Panc1 (cell line): ENCODE data around the gene SYTL3. TPM values are rescaled to one million over a fixed set of nuclear protein-coding genes. Genes with fewer than 3 reads are reported as not detected.

Source experiments
- ATAC-seq: fragments of 200-7000 bp; cut with Tn5 transposase; 2 replicates; pipeline ENCODE4 v1.9.1; 2020; ENCODE audit warnings: mild to moderate bottlenecking, moderate library complexity
- BruUV-seq: library from RNA; stranded (reverse); fragments of 400-500 nt; replicated peaks from 2 replicates; lab custom pipeline; 2021; lab: Mats Ljungman, UMichigan
- CTCF ChIA-PET: fragments of 300-600 bp; sonication (Branson Sonifier 250); formaldehyde crosslinking; loops from one replicate; lab custom pipeline; 2022; ENCODE audit warnings: antibody characterized with exemption; lab: Charles Lee
- POLR2A ChIA-PET: fragments of 300-600 bp; sonication (Branson Sonifier 250); formaldehyde crosslinking; loops from one replicate; lab custom pipeline; 2022; ENCODE audit warnings: antibody characterized with exemption; lab: Charles Lee
- DNase-seq: peaks from one replicate; pipeline ENCODE4 v3.0.0-alpha.2; 2010; ENCODE audit warnings: low read depth, low spot score
- H3K27ac ChIP-seq: 2 replicates; pipeline ENCODE4 v1.5.1; 2011; ENCODE audit warnings: mild to moderate bottlenecking, low read length, inconsistent platforms
- H3K27me3 ChIP-seq: fragments of 200-500 bp; sonication (Bioruptor generic); 2 replicates; pipeline ENCODE4 v1.6.0; 2014; ENCODE audit warnings: low read length, inconsistent platforms; ENCODE audit not compliant: control insufficient read depth, insufficient read depth
- H3K36me3 ChIP-seq: fragments of 200-500 bp; sonication (Bioruptor generic); 2 replicates; pipeline ENCODE4 v1.5.1; 2014; ENCODE audit warnings: inconsistent platforms, mild to moderate bottlenecking, low read length, moderate library complexity; ENCODE audit not compliant: control insufficient read depth, insufficient read depth
- H3K4me1 ChIP-seq: 2 replicates; pipeline ENCODE4 v1.5.1; 2011; ENCODE audit warnings: inconsistent platforms, mild to moderate bottlenecking, low read length, moderate library complexity; ENCODE audit not compliant: control insufficient read depth, insufficient read depth
- H3K4me3 ChIP-seq, 2 experiments: 2 replicates each; pipeline ENCODE4 v1.5.1; 2011 to 2012; ENCODE audit warnings: low read depth in 2 of 2, low read length in 2 of 2, mild to moderate bottlenecking in 2 of 2, inconsistent platforms in 1 of 2, moderate library complexity in 1 of 2
- H3K9me3 ChIP-seq: fragments of 200-500 bp; sonication (Bioruptor generic); 2 replicates; pipeline ENCODE4 v1.5.1; 2014; ENCODE audit warnings: low read depth, mild to moderate bottlenecking, inconsistent platforms, low read length, moderate library complexity; ENCODE audit not compliant: control insufficient read depth, insufficient read depth
- POLR2AphosphoS5 ChIP-seq: IDR thresholded peaks from 2 replicates; pipeline ENCODE4 v1.6.1; 2012; ENCODE audit warnings: mild to moderate bottlenecking, low read depth, low read length, moderate library complexity
- SIN3A ChIP-seq: IDR thresholded peaks from 2 replicates; pipeline ENCODE4 v1.6.1; 2012; ENCODE audit warnings: low read depth, mild to moderate bottlenecking, low read length, moderate library complexity, borderline replicate concordance; ENCODE audit not compliant: insufficient read depth
- TCF7L2 ChIP-seq: IDR thresholded peaks from 2 replicates; pipeline ENCODE4 v1.6.1; 2011; ENCODE audit warnings: mild to moderate bottlenecking, low read depth, low read length, inconsistent platforms
- in situ Hi-C: cut with HindIII; loops from 2 replicates; pipeline ENCODE4 v1.10.0; 2016; ENCODE audit warnings: low sequenced_read_pairs, low pct_unique_long_range_greater_than_20kb
- intact Hi-C: fragments of 100-400 bp; cut with micrococcal nuclease; formaldehyde crosslinking; loops from one replicate; pipeline ENCODE4 v1.10.0; 2022; ENCODE audit not compliant: unreplicated experiment
- total RNA-seq: library from RNA; stranded (reverse); gene quantifications from one replicate; pipeline ENCODE4 v1.2.1, GENCODE V29; 2021; ENCODE audit not compliant: unreplicated experiment
- TF ChIP-seq, protein P1 (sequence below), 2 experiments: IDR thresholded peaks; 2 replicates each; pipeline ENCODE4 v1.6.1; 2011 to 2012; ENCODE audit warnings: low read depth in 2 of 2, control low read depth in 1 of 2, low read length in 1 of 2, mild to moderate bottlenecking in 1 of 2, moderate library complexity in 1 of 2; ENCODE audit not compliant: insufficient read depth in 1 of 2
- TF ChIP-seq, protein P2 (sequence below): fragments of 450-650 bp; IDR thresholded peaks from 2 replicates; pipeline ENCODE4 v1.5.1; 2017; ENCODE audit warnings: mild to moderate bottlenecking

The SYTL3 gene
- total RNA-seq, 1 experiment from 2014 or later, result 1.4 TPM

DNA sequence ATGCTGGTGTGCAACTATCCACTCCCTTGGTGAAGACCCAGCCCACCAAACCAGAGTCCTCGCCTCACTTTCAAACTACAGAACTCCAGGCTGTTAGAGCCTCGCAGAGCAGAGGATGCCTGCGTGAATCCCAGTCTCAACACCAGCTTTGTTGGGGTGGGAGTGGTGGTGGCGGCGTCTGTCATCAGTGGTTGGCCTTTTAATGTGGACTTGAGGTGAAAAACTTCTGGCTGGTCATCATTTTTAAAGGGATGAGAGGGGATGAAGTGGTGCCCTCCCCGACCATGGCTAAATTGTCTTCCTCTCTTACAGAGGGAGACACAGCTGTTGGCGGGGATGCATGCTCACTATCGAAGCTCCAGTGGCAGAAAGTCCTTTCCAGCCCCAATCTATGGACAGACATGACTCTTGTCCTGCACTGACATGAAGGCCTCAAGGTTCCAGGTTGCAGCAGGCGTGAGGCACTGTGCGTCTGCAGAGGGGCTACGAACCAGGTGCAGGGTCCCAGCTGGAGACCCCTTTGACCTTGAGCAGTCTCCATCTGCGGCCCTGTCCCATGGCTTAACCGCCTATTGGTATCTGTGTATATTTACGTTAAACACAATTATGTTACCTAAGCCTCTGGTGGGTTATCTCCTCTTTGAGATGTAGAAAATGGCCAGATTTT, 114.5 kb downstream of the SYTL3 start:
- Histone ChIP-seq H3K4me1 (no peaks in the 10 kb centered on the region), H3K27me3 (no peaks in the 10 kb centered on the region), H3K4me3 (no peak overlapping the region), H3K36me3 (peaks cover 13% of the 10 kb centered on the region), H3K9me3 (no peaks in the 10 kb centered on the region), H3K27ac (no peak overlapping the region)
- ChIA-PET POLR2A (no interaction called here), CTCF (no interaction called here)
- TF ChIP-seq TCF7L2 (no peak), POLR2AphosphoS5 (no peak; the same call in none of the 2 replicates), SIN3A (no peak)
- TF ChIP-seq, protein P1, sequence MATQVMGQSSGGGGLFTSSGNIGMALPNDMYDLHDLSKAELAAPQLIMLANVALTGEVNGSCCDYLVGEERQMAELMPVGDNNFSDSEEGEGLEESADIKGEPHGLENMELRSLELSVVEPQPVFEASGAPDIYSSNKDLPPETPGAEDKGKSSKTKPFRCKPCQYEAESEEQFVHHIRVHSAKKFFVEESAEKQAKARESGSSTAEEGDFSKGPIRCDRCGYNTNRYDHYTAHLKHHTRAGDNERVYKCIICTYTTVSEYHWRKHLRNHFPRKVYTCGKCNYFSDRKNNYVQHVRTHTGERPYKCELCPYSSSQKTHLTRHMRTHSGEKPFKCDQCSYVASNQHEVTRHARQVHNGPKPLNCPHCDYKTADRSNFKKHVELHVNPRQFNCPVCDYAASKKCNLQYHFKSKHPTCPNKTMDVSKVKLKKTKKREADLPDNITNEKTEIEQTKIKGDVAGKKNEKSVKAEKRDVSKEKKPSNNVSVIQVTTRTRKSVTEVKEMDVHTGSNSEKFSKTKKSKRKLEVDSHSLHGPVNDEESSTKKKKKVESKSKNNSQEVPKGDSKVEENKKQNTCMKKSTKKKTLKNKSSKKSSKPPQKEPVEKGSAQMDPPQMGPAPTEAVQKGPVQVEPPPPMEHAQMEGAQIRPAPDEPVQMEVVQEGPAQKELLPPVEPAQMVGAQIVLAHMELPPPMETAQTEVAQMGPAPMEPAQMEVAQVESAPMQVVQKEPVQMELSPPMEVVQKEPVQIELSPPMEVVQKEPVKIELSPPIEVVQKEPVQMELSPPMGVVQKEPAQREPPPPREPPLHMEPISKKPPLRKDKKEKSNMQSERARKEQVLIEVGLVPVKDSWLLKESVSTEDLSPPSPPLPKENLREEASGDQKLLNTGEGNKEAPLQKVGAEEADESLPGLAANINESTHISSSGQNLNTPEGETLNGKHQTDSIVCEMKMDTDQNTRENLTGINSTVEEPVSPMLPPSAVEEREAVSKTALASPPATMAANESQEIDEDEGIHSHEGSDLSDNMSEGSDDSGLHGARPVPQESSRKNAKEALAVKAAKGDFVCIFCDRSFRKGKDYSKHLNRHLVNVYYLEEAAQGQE (IDR thresholded peaks at IDR 0.05; ENCODE audit: insufficient read depth in 1 of 2, low read depth in 2 of 2, low read length in 1 of 2), result no peak
- TF ChIP-seq, protein P2, sequence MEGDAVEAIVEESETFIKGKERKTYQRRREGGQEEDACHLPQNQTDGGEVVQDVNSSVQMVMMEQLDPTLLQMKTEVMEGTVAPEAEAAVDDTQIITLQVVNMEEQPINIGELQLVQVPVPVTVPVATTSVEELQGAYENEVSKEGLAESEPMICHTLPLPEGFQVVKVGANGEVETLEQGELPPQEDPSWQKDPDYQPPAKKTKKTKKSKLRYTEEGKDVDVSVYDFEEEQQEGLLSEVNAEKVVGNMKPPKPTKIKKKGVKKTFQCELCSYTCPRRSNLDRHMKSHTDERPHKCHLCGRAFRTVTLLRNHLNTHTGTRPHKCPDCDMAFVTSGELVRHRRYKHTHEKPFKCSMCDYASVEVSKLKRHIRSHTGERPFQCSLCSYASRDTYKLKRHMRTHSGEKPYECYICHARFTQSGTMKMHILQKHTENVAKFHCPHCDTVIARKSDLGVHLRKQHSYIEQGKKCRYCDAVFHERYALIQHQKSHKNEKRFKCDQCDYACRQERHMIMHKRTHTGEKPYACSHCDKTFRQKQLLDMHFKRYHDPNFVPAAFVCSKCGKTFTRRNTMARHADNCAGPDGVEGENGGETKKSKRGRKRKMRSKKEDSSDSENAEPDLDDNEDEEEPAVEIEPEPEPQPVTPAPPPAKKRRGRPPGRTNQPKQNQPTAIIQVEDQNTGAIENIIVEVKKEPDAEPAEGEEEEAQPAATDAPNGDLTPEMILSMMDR, result no peak
- in situ Hi-C loops (no loop called here), intact Hi-C loops (no loop called here)
- ATAC-seq (peak; percentile 7; the same call in 1 of the 2 replicates), DNase-seq (no peak)
- no TSS peak for BruUV-seq

DNA sequence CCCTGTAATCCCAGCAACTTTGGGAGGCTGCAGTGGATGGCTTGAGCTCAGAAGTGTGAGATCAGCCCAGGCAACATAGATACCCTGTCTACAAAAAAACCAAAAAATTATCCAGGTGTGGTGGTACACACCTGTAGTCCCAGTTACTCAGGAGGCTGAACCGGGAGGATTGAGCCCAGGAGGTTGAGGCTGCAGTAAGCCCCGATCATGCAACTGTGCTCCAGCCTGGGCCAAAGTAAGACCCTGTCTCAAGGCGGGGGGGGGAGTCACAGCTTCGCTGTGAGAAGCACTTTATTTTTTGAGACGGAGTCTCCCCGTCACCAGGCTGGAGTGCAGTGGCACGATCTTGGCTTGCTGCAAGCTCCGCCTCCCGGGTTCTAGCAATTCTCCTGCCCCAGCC, 115.1 kb downstream of the SYTL3 start:
- intact Hi-C loops, result no loop called here
- Histone ChIP-seq H3K9me3 (no peaks in the 10 kb centered on the region), H3K4me3 (no peak overlapping the region), H3K4me1 (no peaks in the 10 kb centered on the region), H3K27ac (no peak overlapping the region), H3K27me3 (no peaks in the 10 kb centered on the region), H3K36me3 (peaks cover 13% of the 10 kb centered on the region)
- ChIA-PET CTCF (no interaction called here), POLR2A (no interaction called here)
- no peak for TF ChIP-seq TCF7L2
- TF ChIP-seq, protein P2, result no peak
- TF ChIP-seq, protein P1 (IDR thresholded peaks at IDR 0.05; ENCODE audit: insufficient read depth in 1 of 2, low read depth in 2 of 2, low read length in 1 of 2), result no peak
- TF ChIP-seq POLR2AphosphoS5, result no peak
- no peak for TF ChIP-seq SIN3A
- no peak for ATAC-seq
- BruUV-seq, result no TSS peak
- in situ Hi-C loops, result no loop called here
- no peak for DNase-seq
